Right lobe of liver (tissue), 4 donors: ENCODE data around the gene CEMP1.

Source experiments
- CTCF ChIP-seq, 4 donors: fragments of 200-600 bp in 3 of 4; fragments of 450-650 bp in 1 of 4; IDR thresholded peaks; one replicate each; pipeline versions ENCODE4 v1.5.1 to v1.8.0; 2016 to 2022; ENCODE audit warnings: antibody characterized with exemption in 4 of 4, mild to moderate bottlenecking in 2 of 4
- POLR2A ChIP-seq: fragments of 450-650 bp; IDR thresholded peaks from one replicate; pipeline ENCODE4 v1.6.1; 2017; ENCODE audit warnings: antibody characterized with exemption, mild to moderate bottlenecking
- donor health status: DM: no; HTN: no; CAD: no.
- donor health status: DM: no; HTN: no; CAD: no.
- donor health status: DM: no; HTN: yes; CAD: no.

- TF ChIP-seq POLR2A: no peak
- TF ChIP-seq CTCF (IDR thresholded peaks at IDR 0.05): no peak
Observed at GRCh38 chr16:2482249-2482648, 49.0 kb downstream of the CEMP1 start.
